ENCODE results near the gene DTWD2.

The DTWD2 gene

DNA sequence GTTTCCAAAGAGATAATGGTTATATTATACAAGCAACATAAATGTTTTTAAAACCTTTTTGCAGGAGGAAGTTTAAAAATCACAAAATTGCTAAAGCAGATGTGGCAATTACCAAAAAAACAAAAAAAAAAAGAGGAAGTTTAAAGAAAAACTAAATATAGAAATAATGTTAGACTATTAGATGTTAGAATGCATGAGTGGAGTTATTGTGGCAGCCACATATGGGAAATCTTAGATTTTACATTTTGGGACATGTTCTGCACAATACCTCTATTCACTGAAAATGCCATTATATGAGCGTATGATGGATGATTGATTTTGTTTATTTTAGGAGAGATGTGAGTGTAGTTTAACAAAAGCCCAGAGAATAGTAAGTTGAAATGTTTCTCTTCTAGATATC lies 31.2 kb upstream of the DTWD2 start:
- no peak overlapping the region for H3K4me3 ChIP-seq (ENCODE audit: low read depth, low read length)
- TF ChIP-seq, protein P1, sequence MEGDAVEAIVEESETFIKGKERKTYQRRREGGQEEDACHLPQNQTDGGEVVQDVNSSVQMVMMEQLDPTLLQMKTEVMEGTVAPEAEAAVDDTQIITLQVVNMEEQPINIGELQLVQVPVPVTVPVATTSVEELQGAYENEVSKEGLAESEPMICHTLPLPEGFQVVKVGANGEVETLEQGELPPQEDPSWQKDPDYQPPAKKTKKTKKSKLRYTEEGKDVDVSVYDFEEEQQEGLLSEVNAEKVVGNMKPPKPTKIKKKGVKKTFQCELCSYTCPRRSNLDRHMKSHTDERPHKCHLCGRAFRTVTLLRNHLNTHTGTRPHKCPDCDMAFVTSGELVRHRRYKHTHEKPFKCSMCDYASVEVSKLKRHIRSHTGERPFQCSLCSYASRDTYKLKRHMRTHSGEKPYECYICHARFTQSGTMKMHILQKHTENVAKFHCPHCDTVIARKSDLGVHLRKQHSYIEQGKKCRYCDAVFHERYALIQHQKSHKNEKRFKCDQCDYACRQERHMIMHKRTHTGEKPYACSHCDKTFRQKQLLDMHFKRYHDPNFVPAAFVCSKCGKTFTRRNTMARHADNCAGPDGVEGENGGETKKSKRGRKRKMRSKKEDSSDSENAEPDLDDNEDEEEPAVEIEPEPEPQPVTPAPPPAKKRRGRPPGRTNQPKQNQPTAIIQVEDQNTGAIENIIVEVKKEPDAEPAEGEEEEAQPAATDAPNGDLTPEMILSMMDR (IDR thresholded peaks at IDR 0.05; ENCODE audit: low read depth, low read length, missing control alignments): no peak
- no peak for DNase-seq (ENCODE audit: low read depth)
- in situ Hi-C loops (cut with HindIII; ENCODE audit: low sequenced_read_pairs): no loop called here

DNA sequence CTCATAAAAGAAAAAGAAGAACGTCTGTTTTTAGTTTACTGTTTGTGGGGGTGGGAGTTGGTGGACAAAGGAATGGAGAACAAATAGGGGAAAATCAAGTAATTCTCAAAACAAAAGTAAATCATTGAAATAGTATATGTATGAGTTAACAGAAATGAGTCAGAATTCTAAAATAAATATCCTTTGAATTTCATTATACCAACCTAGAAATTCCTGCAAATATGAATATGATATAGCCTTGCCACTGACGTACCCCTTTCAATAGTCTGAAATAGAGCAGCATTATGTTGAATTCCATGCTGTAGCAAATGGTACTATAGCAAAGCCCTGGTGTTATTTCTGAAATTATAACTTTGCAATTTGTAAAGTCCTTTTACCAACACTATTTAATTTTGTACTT lies 29.6 kb upstream of the DTWD2 start:
- H3K4me3 ChIP-seq (ENCODE audit: low read depth, low read length): no peak overlapping the region
- DNase-seq (ENCODE audit: low read depth): no peak
- TF ChIP-seq, protein P1 (IDR thresholded peaks at IDR 0.05; ENCODE audit: low read depth, low read length, missing control alignments): no peak
- in situ Hi-C loops (cut with HindIII; ENCODE audit: low sequenced_read_pairs): no loop called here

DNA sequence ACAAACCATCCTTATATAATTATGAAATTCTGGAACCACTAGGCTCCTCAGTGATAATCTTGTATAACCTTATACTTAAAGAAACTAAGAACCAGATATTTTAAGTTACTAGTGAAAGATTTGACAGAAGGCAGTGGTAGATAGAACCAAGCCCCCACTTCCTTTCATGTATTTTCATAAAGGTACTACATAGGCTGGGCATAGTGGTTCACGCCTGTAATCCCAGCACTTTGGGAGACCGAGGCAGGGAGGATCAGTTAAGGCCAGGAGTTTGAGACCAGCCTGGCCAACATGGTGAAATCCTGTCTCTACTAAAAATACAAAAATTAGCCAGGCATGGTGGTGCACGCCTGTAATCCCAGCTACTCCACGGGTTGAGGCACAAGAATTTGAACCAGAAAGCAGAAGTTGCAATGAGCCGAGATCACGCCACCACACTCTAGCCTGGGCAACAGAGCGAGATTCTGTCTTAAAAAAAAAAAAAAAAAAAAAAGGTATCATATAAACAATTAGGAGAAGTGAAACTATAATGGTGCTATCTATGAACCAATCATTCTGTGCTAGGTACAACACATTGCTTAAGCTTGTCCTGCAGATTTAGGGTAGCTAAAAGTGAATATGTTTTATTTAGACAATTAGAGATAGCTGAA lies 27.9 kb upstream of the DTWD2 start:
- DNase-seq (ENCODE audit: low read depth): no peak
- in situ Hi-C loops (cut with HindIII; ENCODE audit: low sequenced_read_pairs): no loop called here
- TF ChIP-seq, protein P1 (IDR thresholded peaks at IDR 0.05; ENCODE audit: low read depth, low read length, missing control alignments): no peak

DNA sequence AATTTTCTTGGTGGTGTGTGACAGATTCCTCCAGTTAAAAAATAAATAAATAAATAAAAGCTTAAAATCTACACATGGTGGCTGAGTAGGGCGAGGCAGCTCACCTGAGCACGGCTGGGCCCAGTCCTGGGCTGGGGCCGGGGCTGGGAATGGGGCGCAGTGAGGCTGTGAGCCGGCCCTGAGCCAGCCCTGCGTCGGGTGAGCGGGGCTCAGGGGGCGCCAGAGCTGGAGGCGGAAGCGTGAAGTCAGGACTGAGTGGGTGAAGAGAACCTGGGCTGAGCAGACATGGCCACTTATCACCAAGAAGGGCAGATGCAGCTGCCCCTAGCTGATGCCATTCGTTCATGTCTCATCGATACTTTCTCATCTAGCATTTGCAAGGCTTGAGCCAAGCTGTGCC lies 22.8 kb upstream of the DTWD2 start:
- TF ChIP-seq, protein P1 (IDR thresholded peaks at IDR 0.05; ENCODE audit: low read depth, low read length, missing control alignments): no peak
- no peak overlapping the region for H3K4me3 ChIP-seq (ENCODE audit: low read depth, low read length)
- DNase-seq (ENCODE audit: low read depth): no peak
- in situ Hi-C loops (cut with HindIII; ENCODE audit: low sequenced_read_pairs): no loop called here

More for the DNA sequence above, 27.9 kb upstream of the DTWD2 start:
- H3K4me3 ChIP-seq (ENCODE audit: low read depth, low read length): no peak overlapping the region

DNA sequence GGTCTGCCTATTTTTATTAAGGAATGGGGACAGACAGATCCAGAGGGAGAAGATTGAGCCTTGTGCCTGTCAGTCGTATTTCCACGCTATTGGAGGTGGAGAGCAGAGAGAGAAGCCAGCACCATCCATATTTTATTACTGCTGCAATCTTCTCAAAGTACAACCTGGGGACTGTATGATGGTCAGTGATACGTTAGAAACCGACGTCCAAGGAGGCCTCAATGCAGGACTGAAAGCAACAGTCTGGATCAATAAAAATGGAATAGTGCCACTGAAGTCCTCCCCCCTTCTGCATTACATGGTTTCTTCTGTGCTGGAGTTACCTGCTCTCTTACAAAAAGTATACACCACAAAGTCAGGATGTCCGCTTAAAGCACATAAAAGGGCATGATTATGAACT lies 21.9 kb upstream of the DTWD2 start:
- in situ Hi-C loops (cut with HindIII; ENCODE audit: low sequenced_read_pairs): no loop called here
- H3K4me3 ChIP-seq (ENCODE audit: low read depth, low read length): no peak overlapping the region
- TF ChIP-seq, protein P1 (IDR thresholded peaks at IDR 0.05; ENCODE audit: low read depth, low read length, missing control alignments): no peak
- no peak for DNase-seq (ENCODE audit: low read depth)

DNA sequence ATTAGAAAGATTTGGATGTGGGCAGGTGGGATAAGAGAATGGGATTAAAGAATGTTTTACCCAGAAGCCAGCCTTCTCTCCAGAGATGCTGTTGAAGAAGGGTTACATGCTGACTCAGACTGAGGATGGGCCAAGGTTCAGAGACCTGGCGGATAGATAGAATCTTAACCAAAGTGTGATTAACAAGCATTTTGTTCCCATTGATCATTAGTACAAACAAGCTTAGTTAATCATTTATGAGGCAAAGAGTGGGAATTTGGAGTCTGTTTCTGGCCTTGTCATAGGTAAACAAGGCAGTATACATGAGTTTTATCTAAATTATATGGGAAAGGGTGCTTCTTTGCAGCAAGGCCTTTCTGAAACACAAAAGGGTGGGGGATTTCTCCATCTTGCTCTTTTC lies 20.8 kb upstream of the DTWD2 start:
- H3K4me3 ChIP-seq (ENCODE audit: low read depth, low read length): no peak overlapping the region
- DNase-seq (ENCODE audit: low read depth): no peak
- TF ChIP-seq, protein P1 (IDR thresholded peaks at IDR 0.05; ENCODE audit: low read depth, low read length, missing control alignments): no peak
- in situ Hi-C loops (cut with HindIII; ENCODE audit: low sequenced_read_pairs): no loop called here

Data from astrocyte of the cerebellum (primary cell).